ENCODE results near the gene PTK7.

DNA sequence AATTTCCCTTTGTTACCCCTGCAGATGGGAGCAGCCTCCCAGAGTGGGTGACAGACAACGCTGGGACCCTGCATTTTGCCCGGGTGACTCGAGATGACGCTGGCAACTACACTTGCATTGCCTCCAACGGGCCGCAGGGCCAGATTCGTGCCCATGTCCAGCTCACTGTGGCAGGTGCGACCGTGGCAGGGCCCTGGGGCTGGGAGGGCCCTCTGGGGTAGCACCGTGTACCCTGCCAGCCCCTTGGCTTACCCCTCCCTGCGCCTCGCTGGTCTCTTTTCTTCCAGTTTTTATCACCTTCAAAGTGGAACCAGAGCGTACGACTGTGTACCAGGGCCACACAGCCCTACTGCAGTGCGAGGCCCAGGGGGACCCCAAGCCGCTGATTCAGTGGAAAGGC lies 65.5 kb downstream of the PTK7 start:
- TF ChIP-seq, protein P1, sequence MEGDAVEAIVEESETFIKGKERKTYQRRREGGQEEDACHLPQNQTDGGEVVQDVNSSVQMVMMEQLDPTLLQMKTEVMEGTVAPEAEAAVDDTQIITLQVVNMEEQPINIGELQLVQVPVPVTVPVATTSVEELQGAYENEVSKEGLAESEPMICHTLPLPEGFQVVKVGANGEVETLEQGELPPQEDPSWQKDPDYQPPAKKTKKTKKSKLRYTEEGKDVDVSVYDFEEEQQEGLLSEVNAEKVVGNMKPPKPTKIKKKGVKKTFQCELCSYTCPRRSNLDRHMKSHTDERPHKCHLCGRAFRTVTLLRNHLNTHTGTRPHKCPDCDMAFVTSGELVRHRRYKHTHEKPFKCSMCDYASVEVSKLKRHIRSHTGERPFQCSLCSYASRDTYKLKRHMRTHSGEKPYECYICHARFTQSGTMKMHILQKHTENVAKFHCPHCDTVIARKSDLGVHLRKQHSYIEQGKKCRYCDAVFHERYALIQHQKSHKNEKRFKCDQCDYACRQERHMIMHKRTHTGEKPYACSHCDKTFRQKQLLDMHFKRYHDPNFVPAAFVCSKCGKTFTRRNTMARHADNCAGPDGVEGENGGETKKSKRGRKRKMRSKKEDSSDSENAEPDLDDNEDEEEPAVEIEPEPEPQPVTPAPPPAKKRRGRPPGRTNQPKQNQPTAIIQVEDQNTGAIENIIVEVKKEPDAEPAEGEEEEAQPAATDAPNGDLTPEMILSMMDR (conservative IDR thresholded peaks at IDR 0.05) = no peak
- TF ChIP-seq EZH2 (IDR thresholded peaks at IDR 0.05; ENCODE audit: low read depth) = no peak

All from PC-9 (cell line).